ENCODE measurements around the gene PCGF1.

GRCh38 chr2:74501335-74502071 is 6.0 kb downstream of the PCGF1 start:
- no peak for TF ChIP-seq CTCF (conservative IDR thresholded peaks at IDR 0.05; ENCODE audit: low read length)
- no peak for TF ChIP-seq EZH2phosphoT487 (IDR thresholded peaks at IDR 0.05; ENCODE audit: borderline replicate concordance, low read depth, low read length)
